Measurements from ENCODE around the gene ZSWIM7. TPM values are rescaled to one million over a fixed set of nuclear protein-coding genes. Genes with fewer than 3 reads are reported as not detected.

Gene ZSWIM7
- total RNA-seq, 1 donor from 2014 or later, result 16.9 TPM

DNA sequence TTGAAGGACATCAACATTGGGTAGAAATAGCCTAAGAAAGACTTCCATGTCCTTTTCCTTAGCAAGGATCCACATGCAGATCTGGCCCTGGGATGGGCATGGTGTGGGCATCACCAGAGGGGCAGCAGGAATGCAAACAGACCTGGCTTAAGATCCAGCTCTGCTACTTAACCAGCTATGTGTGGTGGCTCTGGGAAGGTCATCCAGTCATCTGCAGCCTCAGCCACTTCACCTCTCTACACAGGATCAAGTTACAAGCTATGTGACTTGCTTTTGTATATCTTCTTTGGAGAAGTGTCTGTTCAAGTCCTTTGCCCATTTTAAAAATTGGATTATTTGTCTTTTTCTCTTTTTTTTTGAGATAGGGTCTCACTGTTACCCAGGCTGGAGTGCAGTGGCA is 68.1 kb downstream of the ZSWIM7 start:
- DNase-seq (ENCODE audit: low read depth), result no peak
- no peak overlapping the region for H3K4me3 ChIP-seq (ENCODE audit: low read depth, low read length)
- TF ChIP-seq, protein P1, sequence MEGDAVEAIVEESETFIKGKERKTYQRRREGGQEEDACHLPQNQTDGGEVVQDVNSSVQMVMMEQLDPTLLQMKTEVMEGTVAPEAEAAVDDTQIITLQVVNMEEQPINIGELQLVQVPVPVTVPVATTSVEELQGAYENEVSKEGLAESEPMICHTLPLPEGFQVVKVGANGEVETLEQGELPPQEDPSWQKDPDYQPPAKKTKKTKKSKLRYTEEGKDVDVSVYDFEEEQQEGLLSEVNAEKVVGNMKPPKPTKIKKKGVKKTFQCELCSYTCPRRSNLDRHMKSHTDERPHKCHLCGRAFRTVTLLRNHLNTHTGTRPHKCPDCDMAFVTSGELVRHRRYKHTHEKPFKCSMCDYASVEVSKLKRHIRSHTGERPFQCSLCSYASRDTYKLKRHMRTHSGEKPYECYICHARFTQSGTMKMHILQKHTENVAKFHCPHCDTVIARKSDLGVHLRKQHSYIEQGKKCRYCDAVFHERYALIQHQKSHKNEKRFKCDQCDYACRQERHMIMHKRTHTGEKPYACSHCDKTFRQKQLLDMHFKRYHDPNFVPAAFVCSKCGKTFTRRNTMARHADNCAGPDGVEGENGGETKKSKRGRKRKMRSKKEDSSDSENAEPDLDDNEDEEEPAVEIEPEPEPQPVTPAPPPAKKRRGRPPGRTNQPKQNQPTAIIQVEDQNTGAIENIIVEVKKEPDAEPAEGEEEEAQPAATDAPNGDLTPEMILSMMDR (conservative IDR thresholded peaks at IDR 0.05; ENCODE audit: low read depth, low read length), result no peak

DNA sequence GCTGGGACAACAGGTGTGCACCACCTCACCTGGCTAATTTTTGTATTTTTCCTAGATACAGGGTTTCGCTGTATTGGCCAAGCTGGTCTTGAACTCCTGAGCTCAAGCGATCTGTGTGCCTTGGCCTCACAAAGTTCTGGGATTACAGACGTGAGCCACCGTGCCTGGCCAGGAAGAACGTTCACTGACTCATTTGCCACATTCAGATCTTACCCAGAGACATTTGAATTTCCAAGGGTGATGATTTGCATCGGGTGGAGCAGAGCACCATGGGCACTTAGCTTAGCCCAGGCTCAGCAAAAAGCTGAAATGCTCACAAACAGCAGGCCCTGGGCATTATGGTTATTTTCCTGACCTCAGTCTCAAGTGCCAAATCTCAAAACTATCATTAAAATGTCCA is 69.1 kb downstream of the ZSWIM7 start:
- no peak overlapping the region for H3K4me3 ChIP-seq (ENCODE audit: low read depth, low read length)
- TF ChIP-seq, protein P1 (conservative IDR thresholded peaks at IDR 0.05; ENCODE audit: low read depth, low read length), result no peak
- DNase-seq (ENCODE audit: low read depth), result no peak

DNA sequence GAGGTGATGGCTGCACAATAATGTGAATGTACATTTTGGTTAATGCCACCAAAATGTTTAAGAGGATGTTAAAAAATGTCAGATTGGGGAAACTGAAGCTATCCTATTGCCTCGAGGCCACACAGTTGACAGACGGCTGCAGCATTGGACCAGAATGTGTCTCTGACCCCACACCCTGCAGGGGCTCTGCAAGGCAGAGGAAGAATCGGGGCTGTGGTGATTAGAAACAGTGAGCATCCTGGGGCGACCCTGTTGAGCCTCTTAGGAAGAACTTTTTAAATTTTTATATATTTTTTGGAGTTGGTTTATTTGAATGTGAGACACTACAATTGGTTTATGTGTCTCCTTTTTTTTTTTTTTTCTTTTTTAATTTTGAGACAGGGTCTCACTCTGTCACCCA is 69.6 kb downstream of the ZSWIM7 start:
- TF ChIP-seq, protein P1 (conservative IDR thresholded peaks at IDR 0.05; ENCODE audit: low read depth, low read length), result no peak
- H3K4me3 ChIP-seq (ENCODE audit: low read depth, low read length), result no peak overlapping the region
- DNase-seq (ENCODE audit: low read depth), result no peak

DNA sequence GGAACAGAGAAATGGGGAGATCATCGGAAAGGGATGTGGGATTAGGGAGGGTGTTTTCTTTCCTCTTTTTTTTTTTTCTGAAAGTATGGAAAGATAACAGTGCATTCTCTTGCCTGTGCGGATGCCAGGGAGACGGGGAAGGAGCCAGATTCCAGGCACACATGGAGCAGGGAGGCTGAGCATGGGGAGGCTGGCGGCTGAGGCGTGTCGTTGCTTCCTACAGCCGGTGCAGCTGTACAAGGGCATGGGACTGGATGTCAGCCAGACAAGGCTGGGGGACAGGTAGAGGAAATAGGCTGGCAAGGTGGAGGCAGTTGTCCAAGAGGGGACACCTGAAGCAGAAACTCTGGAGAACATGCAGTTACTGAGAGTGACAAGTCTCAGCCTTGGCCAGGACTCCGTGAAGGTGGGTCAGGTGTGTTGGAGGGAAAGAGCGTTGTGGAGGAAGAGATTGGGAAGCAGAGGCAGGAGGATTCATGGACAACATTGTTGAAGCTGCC is 71.2 kb downstream of the ZSWIM7 start:
- TF ChIP-seq, protein P1 (conservative IDR thresholded peaks at IDR 0.05; ENCODE audit: low read depth, low read length), result no peak

More for the DNA sequence above, 71.2 kb downstream of the ZSWIM7 start:
- H3K4me3 ChIP-seq (ENCODE audit: low read depth, low read length), result no peak overlapping the region
- DNase-seq (ENCODE audit: low read depth), result no peak

Other genes with a start within 250 kb of the ZSWIM7 start
- gene ADORA2B, start 54.6 kb downstream of the ZSWIM7 start, total RNA-seq, result 16.9 and 53.0 TPM in 2 replicates
- 59.8 and 61.9 TPM in 2 replicates for gene TTC19, start 120 bp upstream of the ZSWIM7 start, total RNA-seq
- gene NCOR1, start 215.8 kb upstream of the ZSWIM7 start, total RNA-seq, result 65.8 and 86.0 TPM in 2 replicates
- 17.5 and 24.4 TPM in 2 replicates for gene PIGL, start 217.5 kb upstream of the ZSWIM7 start, total RNA-seq